ENCODE data around the gene SH3GL2. TPM values are rescaled to one million over a fixed set of nuclear protein-coding genes. Genes with fewer than 3 reads are reported as not detected.

The SH3GL2 gene
- total and polyA plus RNA-seq, 2 donors (not counting 3 experiments of a cell fraction or from before 2014, with no cell fraction given) = 0.12 TPM; not detected in 1

DNA sequence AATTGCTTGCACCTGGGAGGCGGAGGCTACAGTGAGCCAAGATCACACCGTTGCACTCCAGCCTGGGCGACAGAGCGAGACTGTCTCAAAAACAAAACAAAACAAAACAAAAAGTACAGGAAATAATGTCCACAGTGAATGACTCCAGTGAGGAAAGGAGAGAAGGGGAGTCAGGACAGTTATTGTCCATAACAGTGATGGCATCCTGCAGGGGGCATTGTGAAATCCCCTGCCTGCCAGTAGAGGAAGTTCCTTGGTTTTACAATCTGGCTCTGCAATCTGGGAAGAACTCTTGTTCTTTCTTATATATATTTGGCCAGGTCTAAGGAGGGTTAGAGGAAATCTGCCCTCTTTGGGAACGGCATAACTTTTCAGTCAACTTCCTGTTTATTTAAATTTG lies 8.2 kb downstream of the SH3GL2 start:
- TF ChIP-seq GATA2 (IDR thresholded peaks at IDR 0.05; ENCODE audit: insufficient read depth, insufficient read length, low read depth, low read length) (no peak), POLR2AphosphoS5 (IDR thresholded peaks at IDR 0.05; ENCODE audit: insufficient read depth, low read depth, low read length) (no peak), FOS (IDR thresholded peaks at IDR 0.05; ENCODE audit: borderline replicate concordance, insufficient read depth, low read length) (no peak), POLR2A (IDR thresholded peaks at IDR 0.05; ENCODE audit: low read depth, low read length) (no peak), MYC (IDR thresholded peaks at IDR 0.05; ENCODE audit: low read depth, low read length) (no peak), EZH2 (IDR thresholded peaks at IDR 0.05; ENCODE audit: borderline replicate concordance, low read depth, low read length, severe bottlenecking) (no peak), MAX (IDR thresholded peaks at IDR 0.05; ENCODE audit: insufficient read depth, insufficient read length) (no peak), JUN (IDR thresholded peaks at IDR 0.05; ENCODE audit: borderline replicate concordance, insufficient read depth, insufficient read length, low read depth) (no peak)
- TF ChIP-seq, protein P1, sequence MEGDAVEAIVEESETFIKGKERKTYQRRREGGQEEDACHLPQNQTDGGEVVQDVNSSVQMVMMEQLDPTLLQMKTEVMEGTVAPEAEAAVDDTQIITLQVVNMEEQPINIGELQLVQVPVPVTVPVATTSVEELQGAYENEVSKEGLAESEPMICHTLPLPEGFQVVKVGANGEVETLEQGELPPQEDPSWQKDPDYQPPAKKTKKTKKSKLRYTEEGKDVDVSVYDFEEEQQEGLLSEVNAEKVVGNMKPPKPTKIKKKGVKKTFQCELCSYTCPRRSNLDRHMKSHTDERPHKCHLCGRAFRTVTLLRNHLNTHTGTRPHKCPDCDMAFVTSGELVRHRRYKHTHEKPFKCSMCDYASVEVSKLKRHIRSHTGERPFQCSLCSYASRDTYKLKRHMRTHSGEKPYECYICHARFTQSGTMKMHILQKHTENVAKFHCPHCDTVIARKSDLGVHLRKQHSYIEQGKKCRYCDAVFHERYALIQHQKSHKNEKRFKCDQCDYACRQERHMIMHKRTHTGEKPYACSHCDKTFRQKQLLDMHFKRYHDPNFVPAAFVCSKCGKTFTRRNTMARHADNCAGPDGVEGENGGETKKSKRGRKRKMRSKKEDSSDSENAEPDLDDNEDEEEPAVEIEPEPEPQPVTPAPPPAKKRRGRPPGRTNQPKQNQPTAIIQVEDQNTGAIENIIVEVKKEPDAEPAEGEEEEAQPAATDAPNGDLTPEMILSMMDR (IDR thresholded peaks at IDR 0.05; ENCODE audit: extremely low read depth in 1 of 2, insufficient read depth in 1 of 2, low read depth in 1 of 2, low read length in 2 of 2) = no peak
- intact Hi-C loops (cut with micrococcal nuclease) = no loop called here
- Histone ChIP-seq H3K36me3 (ENCODE audit: control insufficient read depth in 2 of 2, extremely low read depth in 1 of 2, insufficient read depth in 2 of 2, low read length in 2 of 2) (no peaks in the 10 kb centered on the region), H3K4me1 (ENCODE audit: control insufficient read depth, extremely low read depth, insufficient read depth, low read length) (no peaks in the 10 kb centered on the region), H3K4me2 (ENCODE audit: insufficient read depth, low read length) (no peak overlapping the region), H2AFZ (ENCODE audit: low read depth, low read length) (no peak overlapping the region), H3K4me3 (replicated peaks in 1 of 3; ENCODE audit: insufficient read depth in 1 of 3, low read depth in 1 of 3, low read length in 3 of 3) (no peak overlapping the region), H3K9me1 (replicated peaks; ENCODE audit: control insufficient read depth, extremely low read depth, insufficient read depth, low read length) (no peaks in the 10 kb centered on the region), H3K27ac (ENCODE audit: insufficient read depth, low read depth, low read length) (no peak overlapping the region), H3K9ac (replicated peaks; ENCODE audit: extremely low read depth, insufficient read depth, low read length) (no peak overlapping the region), H3K27me3 (ENCODE audit: control insufficient read depth in 2 of 2, insufficient read depth in 2 of 2, low read length in 2 of 2) (peaks cover 0 to 3% of the 10 kb centered on the region in 2 experiments), H4K20me1 (replicated peaks; ENCODE audit: control insufficient read depth, extremely low read depth, insufficient read depth, low read length) (no peaks in the 10 kb centered on the region), H3K9me3 (replicated peaks; ENCODE audit: control insufficient read depth, insufficient read depth, low read length) (no peaks in the 10 kb centered on the region), H3K79me2 (ENCODE audit: control insufficient read depth, insufficient read depth, low read length) (no peaks in the 10 kb centered on the region)
- POLR2A ChIA-PET = no interaction called here
- no TSS peak for BruUV-seq (replicated peaks)
- FAIRE-seq = no peak
- dilution Hi-C loops (cut with MboI; ENCODE audit: extremely low pct_ligation_motif_present, low sequenced_read_pairs) = no loop called here
- DNase-seq (ENCODE audit: low read depth, low spot score) = no peak
- CTCF ChIA-PET = no interaction called here
